DND-41 (cell line): Measurements from ENCODE around the gene QTRT2.

Experiments
- EZH2 ChIP-seq: IDR thresholded peaks from 3 replicates; pipeline ENCODE4 v1.6.1; 2012; ENCODE audit warnings: borderline replicate concordance, low read depth, mild to moderate bottlenecking, moderate library complexity, low read length, inconsistent platforms; ENCODE audit not compliant: severe bottlenecking
- TF ChIP-seq, protein P1 (sequence below): IDR thresholded peaks from 2 replicates; pipeline ENCODE4 v1.5.1; 2012; ENCODE audit warnings: borderline replicate concordance, low read length, moderate library complexity, mild to moderate bottlenecking; ENCODE audit not compliant: poor library complexity, severe bottlenecking; ENCODE audit errors: extremely low read depth

DNA sequence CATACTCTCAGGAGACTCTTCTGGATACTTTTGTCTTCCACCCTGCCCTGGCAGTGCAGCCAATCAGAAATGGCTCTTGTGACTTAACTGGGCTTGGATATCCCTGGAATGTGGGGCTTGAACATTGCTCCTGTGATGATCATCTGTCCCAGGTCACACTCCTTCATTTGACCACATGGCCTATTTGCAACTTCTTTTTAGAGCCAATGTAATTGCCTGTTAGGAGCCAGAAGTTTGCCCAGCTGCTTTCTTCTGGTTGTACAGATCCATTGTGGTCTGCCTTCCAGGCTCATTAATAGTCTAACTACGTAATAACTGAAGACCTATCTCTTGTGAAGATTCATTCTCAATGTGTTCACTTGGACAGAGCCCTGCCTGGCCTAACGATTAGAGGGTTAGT lies 29.8 kb downstream of the QTRT2 start:
- TF ChIP-seq, protein P1, sequence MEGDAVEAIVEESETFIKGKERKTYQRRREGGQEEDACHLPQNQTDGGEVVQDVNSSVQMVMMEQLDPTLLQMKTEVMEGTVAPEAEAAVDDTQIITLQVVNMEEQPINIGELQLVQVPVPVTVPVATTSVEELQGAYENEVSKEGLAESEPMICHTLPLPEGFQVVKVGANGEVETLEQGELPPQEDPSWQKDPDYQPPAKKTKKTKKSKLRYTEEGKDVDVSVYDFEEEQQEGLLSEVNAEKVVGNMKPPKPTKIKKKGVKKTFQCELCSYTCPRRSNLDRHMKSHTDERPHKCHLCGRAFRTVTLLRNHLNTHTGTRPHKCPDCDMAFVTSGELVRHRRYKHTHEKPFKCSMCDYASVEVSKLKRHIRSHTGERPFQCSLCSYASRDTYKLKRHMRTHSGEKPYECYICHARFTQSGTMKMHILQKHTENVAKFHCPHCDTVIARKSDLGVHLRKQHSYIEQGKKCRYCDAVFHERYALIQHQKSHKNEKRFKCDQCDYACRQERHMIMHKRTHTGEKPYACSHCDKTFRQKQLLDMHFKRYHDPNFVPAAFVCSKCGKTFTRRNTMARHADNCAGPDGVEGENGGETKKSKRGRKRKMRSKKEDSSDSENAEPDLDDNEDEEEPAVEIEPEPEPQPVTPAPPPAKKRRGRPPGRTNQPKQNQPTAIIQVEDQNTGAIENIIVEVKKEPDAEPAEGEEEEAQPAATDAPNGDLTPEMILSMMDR, result no peak
- no peak for TF ChIP-seq EZH2
